Right lobe of liver (tissue), 6 donors: ENCODE data around the gene EPHX1. TPM values are rescaled to one million over a fixed set of nuclear protein-coding genes. Genes with fewer than 3 reads are reported as not detected.

Experiments used
- ATAC-seq, 4 donors: fragments of 200-7000 bp; cut with Tn5 transposase; one replicate each; pipeline ENCODE4 v1.9.1; 2020; ENCODE audit warnings: mild to moderate bottlenecking in 4 of 4, moderate library complexity in 4 of 4
- DNase-seq, 3 donors: peaks; one replicate each; pipeline ENCODE4 v3.0.0-alpha.2; 2020
- H3K27ac ChIP-seq, 3 donors: fragments of 200-600 bp; one replicate each; pipeline ENCODE4 v1.8.0; 2022
- H3K27me3 ChIP-seq, 2 donors: fragments of 200-600 bp; one replicate each; pipeline ENCODE4 v1.8.0; 2022
- H3K36me3 ChIP-seq, 4 donors: fragments of 200-600 bp; sonication (generic) in 1 of 4; one replicate each; pipeline versions ENCODE4 v1.5.1 to v1.8.0; 2017 to 2022; ENCODE audit warnings: control low read depth in 1 of 4
- H3K4me1 ChIP-seq, 4 donors: fragments of 200-600 bp; sonication (generic) in 1 of 4; one replicate each; pipeline versions ENCODE4 v1.5.1 to v1.8.0; 2017 to 2022; ENCODE audit warnings: control low read depth in 1 of 4
- H3K4me3 ChIP-seq, 3 donors: fragments of 200-600 bp; one replicate each; pipeline ENCODE4 v1.8.0; 2022
- H3K9me3 ChIP-seq, 4 donors: fragments of 200-600 bp; sonication (generic) in 1 of 4; one replicate each; pipeline versions ENCODE4 v1.5.1 to v1.8.0; 2017 to 2022; ENCODE audit warnings: control low read depth in 1 of 4
- POLR2A ChIP-seq: fragments of 450-650 bp; IDR thresholded peaks from one replicate; pipeline ENCODE4 v1.6.1; 2017; ENCODE audit warnings: antibody characterized with exemption, mild to moderate bottlenecking
- WGBS: methylation state at CpG from one replicate; pipeline ENCODE4 v1.1.6; 2018; ENCODE audit warnings: low coverage, low lambda C conversion rate; ENCODE audit not compliant: insufficient coverage; ENCODE audit errors: missing lambda C conversion rate; 5-methylcytosine and 5-hydroxymethylcytosine counted together
- intact Hi-C, 2 donors: fragments of 100-400 bp; cut with DNase I; formaldehyde crosslinking; loops; one replicate each; pipeline versions ENCODE4 v1.11.2 to v1.14.1; 2022
- total RNA-seq, 6 experiments: library from RNA; depleted of rRNA in 2 of 6; stranded (reverse); fragments of >200 nt in 2 of 6; fragmentation: NEBNext Ultra II Directional in 3 of 6; extraction: Animal tissue kit (Norgen Biotek cat#: 25700) in 3 of 6; gene quantifications; one replicate each; pipeline versions ENCODE4 v1.1.0 to v1.2.4, GENCODE V29; 2016 to 2023
- TF ChIP-seq, protein P1 (sequence below), 4 donors: fragments of 200-600 bp in 3 of 4; fragments of 450-650 bp in 1 of 4; IDR thresholded peaks; one replicate each; pipeline versions ENCODE4 v1.5.1 to v1.8.0; 2016 to 2022; ENCODE audit warnings: antibody characterized with exemption in 4 of 4, mild to moderate bottlenecking in 2 of 4
- donor health status: DM: no; HTN: yes; CAD: no.
- donor health status: DM: no; HTN: no; CAD: no.
- donor health status: DM: no; HTN: no; CAD: no.
- donor health status: DM: no; HTN: yes; CAD: no.
- donor health status: DM: no; HTN: yes; CAD: no.

Gene EPHX1
- total RNA-seq, 6 experiments from 2014 or later: 331 to 4,402 (median 1,032) TPM

GRCh38 chr1:225889743-225890142 is 79.8 kb downstream of the EPHX1 start:
- intact Hi-C loops: no loop called here
- peak overlapping the region; percentile 63 to 84 (median 77) for H3K27ac ChIP-seq
- 29% methylated on average over 5 of the region's 5 CpGs for WGBS

GRCh38 chr1:225890346-225891228 is 80.7 kb downstream of the EPHX1 start:
- DNase-seq (peak; percentile 82 to 94 (median 91)), ATAC-seq (peak; percentile 72 to 76 (median 74))
- intact Hi-C loops: no loop called here
- H3K4me1 ChIP-seq: peaks cover 0 to 56% (median 23%) of the 10 kb centered on the region in 4 donors
- H3K9me3 ChIP-seq: no peaks in the 10 kb centered on the region
- no peaks in the 10 kb centered on the region for H3K27me3 ChIP-seq
- no peak overlapping the region for H3K4me3 ChIP-seq
- WGBS: 0% methylated on average over 2 of the region's 6 CpGs
- H3K27ac ChIP-seq: peak overlapping the region; percentile 63 to 84 (median 77)
- TF ChIP-seq, protein P1, sequence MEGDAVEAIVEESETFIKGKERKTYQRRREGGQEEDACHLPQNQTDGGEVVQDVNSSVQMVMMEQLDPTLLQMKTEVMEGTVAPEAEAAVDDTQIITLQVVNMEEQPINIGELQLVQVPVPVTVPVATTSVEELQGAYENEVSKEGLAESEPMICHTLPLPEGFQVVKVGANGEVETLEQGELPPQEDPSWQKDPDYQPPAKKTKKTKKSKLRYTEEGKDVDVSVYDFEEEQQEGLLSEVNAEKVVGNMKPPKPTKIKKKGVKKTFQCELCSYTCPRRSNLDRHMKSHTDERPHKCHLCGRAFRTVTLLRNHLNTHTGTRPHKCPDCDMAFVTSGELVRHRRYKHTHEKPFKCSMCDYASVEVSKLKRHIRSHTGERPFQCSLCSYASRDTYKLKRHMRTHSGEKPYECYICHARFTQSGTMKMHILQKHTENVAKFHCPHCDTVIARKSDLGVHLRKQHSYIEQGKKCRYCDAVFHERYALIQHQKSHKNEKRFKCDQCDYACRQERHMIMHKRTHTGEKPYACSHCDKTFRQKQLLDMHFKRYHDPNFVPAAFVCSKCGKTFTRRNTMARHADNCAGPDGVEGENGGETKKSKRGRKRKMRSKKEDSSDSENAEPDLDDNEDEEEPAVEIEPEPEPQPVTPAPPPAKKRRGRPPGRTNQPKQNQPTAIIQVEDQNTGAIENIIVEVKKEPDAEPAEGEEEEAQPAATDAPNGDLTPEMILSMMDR (IDR thresholded peaks at IDR 0.05): no peak
- TF ChIP-seq POLR2A: no peak
- H3K36me3 ChIP-seq: no peaks in the 10 kb centered on the region

More at GRCh38 chr1:225889743-225890142, 79.8 kb downstream of the EPHX1 start:
- Histone ChIP-seq H3K36me3 (no peaks in the 10 kb centered on the region), H3K27me3 (no peaks in the 10 kb centered on the region), H3K9me3 (no peaks in the 10 kb centered on the region), H3K4me1 (peaks cover 0 to 59% (median 25%) of the 10 kb centered on the region in 4 donors), H3K4me3 (no peak overlapping the region)
- ATAC-seq (peak; percentile 13 to 32 (median 16)), DNase-seq (peak in 1 of 3 donors; percentile 22)
- TF ChIP-seq POLR2A: no peak
- TF ChIP-seq, protein P1 (IDR thresholded peaks at IDR 0.05): no peak

GRCh38 chr1:225891229-225891972 is 81.5 kb downstream of the EPHX1 start:
- Histone ChIP-seq H3K27me3 (no peaks in the 10 kb centered on the region), H3K4me1 (peaks cover 0 to 48% (median 20%) of the 10 kb centered on the region in 4 donors), H3K4me3 (no peak overlapping the region), H3K36me3 (no peaks in the 10 kb centered on the region), H3K9me3 (no peaks in the 10 kb centered on the region), H3K27ac (peak overlapping the region; percentile 63 to 84 (median 77))
- ATAC-seq (peak; percentile 8 to 59 (median 28)), DNase-seq (peak in 2 of 3 donors; percentile 67 to 73)
- 23% methylated on average over 5 of the region's 14 CpGs for WGBS
- intact Hi-C loops: no loop called here
- TF ChIP-seq, protein P1 (IDR thresholded peaks at IDR 0.05): no peak
- no peak for TF ChIP-seq POLR2A

- intact Hi-C loops: no loop called here
- TF ChIP-seq POLR2A: no peak
- TF ChIP-seq, protein P1 (IDR thresholded peaks at IDR 0.05): no peak
- peak overlapping the region in 1 of 3 donors; percentile 84 for H3K27ac ChIP-seq
- H3K4me1 ChIP-seq: peaks cover 0 to 47% (median 19%) of the 10 kb centered on the region in 4 donors
- no peaks in the 10 kb centered on the region for H3K9me3 ChIP-seq
- H3K4me3 ChIP-seq: no peak overlapping the region
- H3K27me3 ChIP-seq: no peaks in the 10 kb centered on the region
- ATAC-seq: no peak
- DNase-seq: peak in 1 of 3 donors; percentile 21
- no peaks in the 10 kb centered on the region for H3K36me3 ChIP-seq
- WGBS: 76% methylated on average over 5 of the region's 6 CpGs
Measured at GRCh38 chr1:225892307-225892706, 82.4 kb downstream of the EPHX1 start.

Other genes starting within 250 kb of the EPHX1 start
- 10 to 100 TPM in 5 of 6 experiments, 1 to 10 TPM in 1; 9.0 to 33.2 (median 20.8) TPM for gene ENAH, start 157.0 kb upstream of the EPHX1 start, total RNA-seq
- 100 to 1,000 TPM; 132 to 150 (median 141) TPM for gene SRP9, start 32.3 kb upstream of the EPHX1 start, total RNA-seq
- gene TMEM63A, start 72.3 kb downstream of the EPHX1 start, total RNA-seq: 10 to 100 TPM; 32.1 to 81.5 (median 44.9) TPM
- gene LEFTY1, start 79.0 kb downstream of the EPHX1 start, total RNA-seq: 1 to 10 TPM in 1 of 6 experiments, under 1 TPM in 3, not detected in 2; 0.29 to 1.1 (median 0.54) TPM
- gene PYCR2, start 114.1 kb downstream of the EPHX1 start, total RNA-seq: 10 to 100 TPM; 20.0 to 42.6 (median 24.9) TPM
- gene LEFTY2, start 131.1 kb downstream of the EPHX1 start, total RNA-seq: under 1 TPM in 1 of 6 experiments, not detected in 5; 0.31 TPM
- gene SDE2, start 189.2 kb downstream of the EPHX1 start, total RNA-seq: 10 to 100 TPM in 1 of 6 experiments, 1 to 10 TPM in 5; 7.1 to 10.9 (median 8.6) TPM